Muscle of back (tissue), 11 donors: ENCODE results near the gene MEG3. TPM values are rescaled to one million over a fixed set of nuclear protein-coding genes. Genes with fewer than 3 reads are reported as not detected.
A peak's percentile ranks its signal among the peaks of the same experiment; 100 is the strongest.

Experiments
- DNase-seq, 3 donors: peaks; one replicate each; pipeline versions ENCODE4 v3.0.0 to v3.0.0-alpha.2; 2013
- polyA plus RNA-seq, 10 donors: library from polyadenylated mRNA; unstranded; fragments of 120-200 nt; gene quantifications; one replicate each; pipeline ENCODE4 v1.2.1, GENCODE V29; 2013; ENCODE audit not compliant: insufficient read length in 10 of 10

MEG3 gene
- polyA plus RNA-seq, 10 donors = 2,465 to 7,650 (median 4,019) TPM

GRCh38 chr14:100875861-100876590 is 50.1 kb downstream of the MEG3 start:
- DNase-seq = no peak

GRCh38 chr14:100878271-100879146 is 52.6 kb downstream of the MEG3 start:
- DNase-seq = no peak

GRCh38 chr14:100879194-100879593 is 53.3 kb downstream of the MEG3 start:
- DNase-seq = no peak

GRCh38 chr14:100879782-100880181 is 53.9 kb downstream of the MEG3 start:
- no peak for DNase-seq

GRCh38 chr14:100880271-100881101 is 54.6 kb downstream of the MEG3 start:
- no peak for DNase-seq

GRCh38 chr14:100881211-100882025 is 55.5 kb downstream of the MEG3 start:
- DNase-seq = no peak

- no peak for DNase-seq
These were observed 56.4 kb downstream of the MEG3 start for GRCh38 chr14:100882026-100882967.

GRCh38 chr14:100882991-100883788 is 57.3 kb downstream of the MEG3 start:
- DNase-seq = no peak

GRCh38 chr14:100883789-100884101 is 57.8 kb downstream of the MEG3 start:
- no peak for DNase-seq

GRCh38 chr14:100884456-100884855 is 58.5 kb downstream of the MEG3 start:
- DNase-seq = no peak

GRCh38 chr14:100885196-100885595 is 59.3 kb downstream of the MEG3 start:
- DNase-seq = no peak

- peak in 2 of 3 donors; percentile 54 to 80 for DNase-seq
These were observed 59.7 kb downstream of the MEG3 start for GRCh38 chr14:100885617-100886016.

GRCh38 chr14:100887728-100888335 is 61.9 kb downstream of the MEG3 start:
- DNase-seq = peak in 2 of 3 donors; percentile 53 to 76

- no peak for DNase-seq
These were observed 62.9 kb downstream of the MEG3 start for GRCh38 chr14:100888789-100889315.

- no peak for DNase-seq
These were observed 63.7 kb downstream of the MEG3 start for GRCh38 chr14:100889641-100890040.

GRCh38 chr14:100890061-100890850 is 64.3 kb downstream of the MEG3 start:
- DNase-seq = no peak

- no peak for DNase-seq
These were observed 65.1 kb downstream of the MEG3 start for GRCh38 chr14:100891051-100891450.
